Rectal smooth muscle tissue (tissue), 1 donor: ENCODE results near the gene RAPGEF3.

Source experiments
- H3K27ac ChIP-seq: one replicate; pipeline ENCODE4 v1.7.0; 2013; ENCODE audit warnings: low read depth, low read length, inconsistent platforms
- H3K27me3 ChIP-seq: one replicate; pipeline ENCODE4 v1.7.0; 2013; ENCODE audit warnings: low read length; ENCODE audit not compliant: control insufficient read depth, insufficient read depth
- H3K36me3 ChIP-seq: one replicate; pipeline ENCODE4 v1.7.0; 2013; ENCODE audit warnings: low read length; ENCODE audit not compliant: control insufficient read depth, insufficient read depth
- H3K4me1 ChIP-seq: one replicate; pipeline ENCODE4 v1.7.0; 2013; ENCODE audit warnings: low read length; ENCODE audit not compliant: control insufficient read depth, insufficient read depth
- H3K4me3 ChIP-seq: one replicate; pipeline ENCODE4 v1.7.0; 2013; ENCODE audit warnings: low read length
- H3K9ac ChIP-seq: one replicate; pipeline ENCODE4 v1.7.0; 2013; ENCODE audit warnings: low read length

RAPGEF3 gene

DNA sequence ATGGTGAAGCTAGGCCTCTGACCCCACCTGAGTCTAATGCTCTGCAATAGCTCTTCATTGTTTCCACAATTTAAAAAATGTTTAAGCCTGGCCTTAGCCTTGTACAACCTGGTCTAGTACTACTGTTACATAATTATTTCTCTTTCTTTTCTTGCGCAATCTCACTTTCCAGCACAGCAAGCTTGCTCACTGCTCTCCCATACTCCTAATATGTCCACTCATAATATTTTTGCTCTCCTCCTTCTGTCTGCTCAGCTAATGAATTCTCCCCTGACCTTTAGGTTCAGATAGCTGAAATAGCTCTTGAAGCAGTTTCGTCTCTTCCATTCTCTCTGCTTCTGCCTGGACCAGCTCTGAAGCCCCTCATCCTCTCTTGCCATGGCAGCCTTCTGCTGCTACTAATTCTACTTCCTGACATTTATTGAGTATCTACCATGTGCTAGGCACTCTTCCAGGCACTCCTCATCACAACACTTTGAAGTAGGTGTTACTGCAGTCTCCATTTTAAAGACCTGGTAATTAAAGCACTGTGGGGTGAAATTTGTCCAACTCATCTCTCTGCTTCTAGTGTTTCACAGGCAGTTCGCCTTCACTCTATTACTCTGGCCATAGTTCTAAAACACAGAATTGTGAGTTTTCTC, 11.5 kb upstream of the RAPGEF3 start:
- Histone ChIP-seq H3K27me3 (no peaks in the 10 kb centered on the region), H3K9ac (no peak overlapping the region), H3K27ac (no peak overlapping the region), H3K4me1 (peaks cover 6% of the 10 kb centered on the region), H3K36me3 (no peaks in the 10 kb centered on the region), H3K4me3 (no peak overlapping the region)

- Histone ChIP-seq H3K27ac (no peak overlapping the region), H3K4me1 (peaks cover 5% of the 10 kb centered on the region), H3K36me3 (no peaks in the 10 kb centered on the region), H3K4me3 (no peak overlapping the region), H3K9ac (no peak overlapping the region), H3K27me3 (no peaks in the 10 kb centered on the region)
Observed at GRCh38 chr12:47769234-47770085, 10.8 kb upstream of the RAPGEF3 start.

GRCh38 chr12:47768323-47768811, 9.7 kb upstream of the RAPGEF3 start:
- H3K4me1 ChIP-seq, result peaks cover 3% of the 10 kb centered on the region
- H3K27ac ChIP-seq, result no peak overlapping the region
- no peaks in the 10 kb centered on the region for H3K36me3 ChIP-seq
- no peaks in the 10 kb centered on the region for H3K27me3 ChIP-seq
- H3K9ac ChIP-seq, result no peak overlapping the region
- no peak overlapping the region for H3K4me3 ChIP-seq

GRCh38 chr12:47767216-47767724, 8.6 kb upstream of the RAPGEF3 start:
- Histone ChIP-seq H3K27ac (no peak overlapping the region), H3K9ac (no peak overlapping the region), H3K27me3 (no peaks in the 10 kb centered on the region), H3K36me3 (no peaks in the 10 kb centered on the region), H3K4me1 (peaks cover 3% of the 10 kb centered on the region), H3K4me3 (no peak overlapping the region)

DNA sequence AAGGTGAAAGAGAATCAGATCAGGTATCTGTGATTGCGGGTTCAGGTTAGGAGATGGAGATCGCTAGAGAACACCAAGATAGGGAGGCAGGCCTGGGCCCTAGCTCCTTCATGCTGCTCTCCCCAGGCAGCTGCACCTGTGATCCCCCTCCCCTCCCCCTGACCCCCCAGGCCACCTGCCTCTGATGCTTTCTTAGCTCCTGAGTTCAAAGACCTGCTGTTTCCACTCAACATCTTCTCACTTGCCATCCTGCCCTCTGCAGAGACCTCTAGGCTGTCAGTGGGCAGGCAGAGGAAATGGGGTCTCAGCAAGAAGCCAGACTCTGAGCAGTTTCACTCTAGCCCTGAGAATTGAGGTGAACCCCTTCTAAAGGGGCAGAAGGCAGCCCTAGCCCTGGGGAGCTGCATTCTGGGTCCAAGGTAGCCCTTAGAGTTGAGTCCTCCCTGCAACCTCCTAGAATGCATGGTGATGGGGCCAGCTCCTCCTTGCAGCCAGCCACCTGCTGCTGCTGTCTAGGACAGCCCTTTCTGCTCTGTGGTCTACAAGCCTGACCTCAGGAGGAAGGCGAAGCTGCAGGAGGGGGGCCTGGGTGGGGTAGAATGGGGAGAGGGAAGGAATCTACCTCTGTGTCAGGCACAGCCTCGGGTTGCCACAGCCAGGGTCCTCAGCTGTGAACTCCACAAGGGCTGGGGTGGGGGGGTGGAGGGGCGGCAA, 8.0 kb upstream of the RAPGEF3 start:
- Histone ChIP-seq H3K4me1 (peaks cover 3% of the 10 kb centered on the region), H3K36me3 (no peaks in the 10 kb centered on the region), H3K9ac (no peak overlapping the region), H3K27ac (no peak overlapping the region), H3K4me3 (no peak overlapping the region), H3K27me3 (no peaks in the 10 kb centered on the region)

- Histone ChIP-seq H3K4me1 (peaks cover 3% of the 10 kb centered on the region), H3K4me3 (no peak overlapping the region), H3K27ac (no peak overlapping the region), H3K36me3 (no peaks in the 10 kb centered on the region), H3K27me3 (no peaks in the 10 kb centered on the region), H3K9ac (no peak overlapping the region)
Observed at GRCh38 chr12:47763481-47764346, 5.0 kb upstream of the RAPGEF3 start.

DNA sequence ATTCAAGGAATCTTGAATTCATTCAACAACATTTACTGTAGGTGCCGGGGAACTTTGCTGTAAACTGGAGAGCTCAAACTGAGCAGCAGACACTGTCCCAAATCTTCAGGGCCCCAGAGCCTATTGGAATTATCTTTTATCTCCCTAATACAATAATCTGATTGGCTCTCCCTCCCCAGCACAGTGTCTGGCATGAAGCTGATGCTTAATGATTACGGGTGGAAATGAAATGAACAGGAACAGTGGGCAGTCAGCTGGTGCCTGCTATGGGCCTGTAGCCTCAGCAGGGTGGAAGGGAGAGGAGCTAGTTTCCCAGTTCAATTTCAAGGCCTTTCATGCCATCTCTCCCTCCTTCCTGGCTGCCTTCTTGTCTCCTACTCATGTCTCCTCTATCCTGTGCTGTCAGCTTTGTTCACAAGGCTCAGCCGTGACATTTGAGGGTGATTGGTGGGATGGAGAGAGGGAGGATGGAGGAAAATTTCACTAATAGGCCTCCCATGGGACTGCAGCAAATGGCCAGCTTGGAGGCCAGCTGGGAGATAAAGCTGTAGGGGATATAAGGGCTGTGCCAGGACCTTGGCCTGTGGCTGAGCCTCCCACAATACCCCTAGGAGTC, 4.3 kb upstream of the RAPGEF3 start:
- H3K4me3 ChIP-seq, result no peak overlapping the region
- no peak overlapping the region for H3K9ac ChIP-seq
- peaks cover 7% of the 10 kb centered on the region for H3K4me1 ChIP-seq
- no peak overlapping the region for H3K27ac ChIP-seq
- no peaks in the 10 kb centered on the region for H3K36me3 ChIP-seq
- no peaks in the 10 kb centered on the region for H3K27me3 ChIP-seq

DNA sequence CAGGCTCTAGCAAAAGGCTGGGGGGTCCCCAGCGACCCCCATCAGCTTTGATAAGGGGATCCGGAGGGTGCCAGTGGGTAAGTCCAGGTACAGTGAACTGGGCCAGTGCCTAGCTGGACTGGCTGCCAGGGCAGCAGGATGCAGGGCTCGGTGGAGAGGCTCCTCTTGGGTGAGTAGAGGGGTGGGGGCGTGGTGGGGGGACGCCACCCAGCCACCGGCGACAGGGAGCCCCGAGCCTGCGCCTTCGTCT, 171 bp downstream of the RAPGEF3 start:
- Histone ChIP-seq H3K36me3 (no peaks in the 10 kb centered on the region), H3K4me1 (peaks cover 5% of the 10 kb centered on the region), H3K4me3 (peak overlapping the region; percentile 77), H3K9ac (peak overlapping the region; percentile 10), H3K27me3 (no peaks in the 10 kb centered on the region), H3K27ac (no peak overlapping the region)

GRCh38 chr12:47757840-47758583, 668 bp downstream of the RAPGEF3 start:
- Histone ChIP-seq H3K4me1 (peaks cover 5% of the 10 kb centered on the region), H3K9ac (no peak overlapping the region), H3K27me3 (no peaks in the 10 kb centered on the region), H3K36me3 (no peaks in the 10 kb centered on the region), H3K4me3 (peak overlapping the region; percentile 77), H3K27ac (peak overlapping the region; percentile 21)

GRCh38 chr12:47757364-47757839, 1.3 kb downstream of the RAPGEF3 start:
- peaks cover 5% of the 10 kb centered on the region for H3K4me1 ChIP-seq
- no peak overlapping the region for H3K9ac ChIP-seq
- H3K4me3 ChIP-seq, result peak overlapping the region; percentile 77
- H3K36me3 ChIP-seq, result no peaks in the 10 kb centered on the region
- no peaks in the 10 kb centered on the region for H3K27me3 ChIP-seq
- H3K27ac ChIP-seq, result no peak overlapping the region
